ENCODE results near the gene BARHL1. TPM values are rescaled to one million over a fixed set of nuclear protein-coding genes. Genes with fewer than 3 reads are reported as not detected.

Gene BARHL1
- total RNA-seq, 4 donors from 2014 or later: not detected

- H3K36me3 ChIP-seq: peaks cover 41 to 80% (median 59%) of the 10 kb centered on the region in 4 donors
- no peak overlapping the region for H3K4me3 ChIP-seq
- TF ChIP-seq POLR2AphosphoS5 (IDR thresholded peaks at IDR 0.05): no peak
- TF ChIP-seq, protein P1, sequence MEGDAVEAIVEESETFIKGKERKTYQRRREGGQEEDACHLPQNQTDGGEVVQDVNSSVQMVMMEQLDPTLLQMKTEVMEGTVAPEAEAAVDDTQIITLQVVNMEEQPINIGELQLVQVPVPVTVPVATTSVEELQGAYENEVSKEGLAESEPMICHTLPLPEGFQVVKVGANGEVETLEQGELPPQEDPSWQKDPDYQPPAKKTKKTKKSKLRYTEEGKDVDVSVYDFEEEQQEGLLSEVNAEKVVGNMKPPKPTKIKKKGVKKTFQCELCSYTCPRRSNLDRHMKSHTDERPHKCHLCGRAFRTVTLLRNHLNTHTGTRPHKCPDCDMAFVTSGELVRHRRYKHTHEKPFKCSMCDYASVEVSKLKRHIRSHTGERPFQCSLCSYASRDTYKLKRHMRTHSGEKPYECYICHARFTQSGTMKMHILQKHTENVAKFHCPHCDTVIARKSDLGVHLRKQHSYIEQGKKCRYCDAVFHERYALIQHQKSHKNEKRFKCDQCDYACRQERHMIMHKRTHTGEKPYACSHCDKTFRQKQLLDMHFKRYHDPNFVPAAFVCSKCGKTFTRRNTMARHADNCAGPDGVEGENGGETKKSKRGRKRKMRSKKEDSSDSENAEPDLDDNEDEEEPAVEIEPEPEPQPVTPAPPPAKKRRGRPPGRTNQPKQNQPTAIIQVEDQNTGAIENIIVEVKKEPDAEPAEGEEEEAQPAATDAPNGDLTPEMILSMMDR (IDR thresholded peaks at IDR 0.05): no peak
- no peak for TF ChIP-seq POLR2A (IDR thresholded peaks at IDR 0.05; ENCODE audit: low read depth)
- no peak for TF ChIP-seq EP300 (IDR thresholded peaks at IDR 0.05)
- intact Hi-C loops (cut with DNase I): no loop called here
- DNase-seq (ENCODE audit: extremely low spot score): no peak
- no peaks in the 10 kb centered on the region for H3K9me3 ChIP-seq
- no peaks in the 10 kb centered on the region for H3K4me1 ChIP-seq
- no peak overlapping the region for H3K27ac ChIP-seq (replicated peaks in 1 of 4)
- no peaks in the 10 kb centered on the region for H3K27me3 ChIP-seq
- 96% methylated on average over 7 of the region's 7 CpGs for WGBS
Observed at GRCh38 chr9:132632413-132633129, 50.2 kb downstream of the BARHL1 start.

DNA sequence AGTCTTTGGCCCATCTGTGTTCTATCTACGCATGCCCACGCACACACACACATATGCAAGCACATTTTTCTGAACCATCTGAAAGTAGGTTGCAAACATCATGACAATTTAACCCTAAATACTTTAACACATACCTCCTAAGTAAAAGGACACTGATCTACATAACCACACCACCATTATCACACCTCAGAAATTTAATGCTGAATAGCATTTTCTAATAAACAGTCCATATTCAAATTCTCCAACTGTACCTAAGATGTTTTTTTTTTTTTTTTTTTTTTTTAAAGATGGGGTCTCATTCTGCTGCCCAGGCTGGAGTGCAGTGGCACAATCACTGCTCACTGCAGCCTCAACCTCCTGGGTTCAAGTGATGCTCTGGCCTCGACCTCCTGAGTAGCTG, 51.9 kb downstream of the BARHL1 start:
- 98% methylated on average over 3 of the region's 3 CpGs for WGBS
- H3K4me1 ChIP-seq: no peaks in the 10 kb centered on the region
- no peak overlapping the region for H3K27ac ChIP-seq (replicated peaks in 1 of 4)
- intact Hi-C loops (cut with DNase I): no loop called here
- H3K4me3 ChIP-seq: no peak overlapping the region
- H3K9me3 ChIP-seq: no peaks in the 10 kb centered on the region
- TF ChIP-seq POLR2A (IDR thresholded peaks at IDR 0.05; ENCODE audit: low read depth) (no peak), POLR2AphosphoS5 (IDR thresholded peaks at IDR 0.05) (no peak), EP300 (IDR thresholded peaks at IDR 0.05) (no peak)
- TF ChIP-seq, protein P1 (IDR thresholded peaks at IDR 0.05): no peak
- H3K27me3 ChIP-seq: no peaks in the 10 kb centered on the region
- H3K36me3 ChIP-seq: peaks cover 31 to 80% (median 61%) of the 10 kb centered on the region in 4 donors
- no peak for DNase-seq (ENCODE audit: extremely low spot score)

DNA sequence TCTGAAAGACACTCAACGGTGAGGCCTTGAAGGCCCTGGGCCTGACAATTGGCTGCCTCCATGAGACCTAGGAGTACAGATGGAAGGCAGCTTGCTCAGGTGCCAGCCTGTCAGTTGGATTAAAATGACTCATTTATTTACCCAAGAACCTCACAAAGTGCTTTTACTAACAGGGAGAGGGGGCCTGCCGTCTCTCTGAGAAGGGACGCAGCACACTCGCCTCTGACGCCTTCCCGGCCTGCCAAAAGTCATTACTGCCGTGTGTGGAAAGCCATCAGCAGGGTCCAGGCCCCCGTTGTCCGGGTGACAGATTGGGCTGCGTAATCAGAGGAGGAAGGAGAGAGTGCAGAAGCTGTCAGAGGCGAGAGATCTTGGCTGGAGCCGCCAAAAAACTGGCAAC, 54.9 kb downstream of the BARHL1 start:
- Histone ChIP-seq H3K4me3 (no peak overlapping the region), H3K4me1 (no peaks in the 10 kb centered on the region), H3K36me3 (peaks cover 26 to 84% (median 65%) of the 10 kb centered on the region in 4 donors), H3K27ac (replicated peaks in 1 of 4) (no peak overlapping the region), H3K9me3 (no peaks in the 10 kb centered on the region), H3K27me3 (no peaks in the 10 kb centered on the region)
- TF ChIP-seq POLR2A (IDR thresholded peaks at IDR 0.05; ENCODE audit: low read depth): no peak
- no peak for DNase-seq (ENCODE audit: extremely low spot score)
- WGBS: 94% methylated on average over 3 of the region's 12 CpGs
- intact Hi-C loops (cut with DNase I): no loop called here

- no peaks in the 10 kb centered on the region for H3K27me3 ChIP-seq
- no peak for DNase-seq (ENCODE audit: extremely low spot score)
Observed at GRCh38 chr9:132637801-132638200, 55.4 kb downstream of the BARHL1 start.

GRCh38 chr9:132638240-132638639, 55.8 kb downstream of the BARHL1 start:
- no peak overlapping the region for H3K4me3 ChIP-seq
- WGBS: 91% methylated on average over 5 of the region's 5 CpGs

More at GRCh38 chr9:132637801-132638200, 55.4 kb downstream of the BARHL1 start:
- intact Hi-C loops (cut with DNase I): no loop called here
- H3K27ac ChIP-seq (replicated peaks in 1 of 4): no peak overlapping the region
- no peaks in the 10 kb centered on the region for H3K4me1 ChIP-seq
- 96% methylated on average over 12 of the region's 12 CpGs for WGBS
- H3K4me3 ChIP-seq: no peak overlapping the region
- peaks cover 26 to 83% (median 66%) of the 10 kb centered on the region in 4 donors for H3K36me3 ChIP-seq
- no peaks in the 10 kb centered on the region for H3K9me3 ChIP-seq
- no peak for TF ChIP-seq POLR2A (IDR thresholded peaks at IDR 0.05; ENCODE audit: low read depth)
- TF ChIP-seq, protein P1 (IDR thresholded peaks at IDR 0.05): no peak
- TF ChIP-seq EP300 (IDR thresholded peaks at IDR 0.05): no peak
- no peak for TF ChIP-seq POLR2AphosphoS5 (IDR thresholded peaks at IDR 0.05)

More at GRCh38 chr9:132638240-132638639, 55.8 kb downstream of the BARHL1 start:
- peaks cover 28 to 83% (median 70%) of the 10 kb centered on the region in 4 donors for H3K36me3 ChIP-seq
- no peak overlapping the region for H3K27ac ChIP-seq (replicated peaks in 1 of 4)
- no peaks in the 10 kb centered on the region for H3K9me3 ChIP-seq
- no peaks in the 10 kb centered on the region for H3K4me1 ChIP-seq
- TF ChIP-seq, protein P1 (IDR thresholded peaks at IDR 0.05): no peak
- TF ChIP-seq EP300 (IDR thresholded peaks at IDR 0.05) (no peak), POLR2A (IDR thresholded peaks at IDR 0.05; ENCODE audit: low read depth) (no peak), POLR2AphosphoS5 (IDR thresholded peaks at IDR 0.05) (no peak)
- no peaks in the 10 kb centered on the region for H3K27me3 ChIP-seq
- DNase-seq (ENCODE audit: extremely low spot score): no peak
- intact Hi-C loops (cut with DNase I): no loop called here
